Calu3 (cell line): Measurements from ENCODE around the gene MYH10. TPM values are rescaled to one million over a fixed set of nuclear protein-coding genes. Genes with fewer than 3 reads are reported as not detected.

Experiments
- BruUV-seq: library from RNA; stranded (reverse); fragments of 400-500 nt; replicated peaks from 2 replicates; lab custom pipeline; 2021; lab: Mats Ljungman, UMichigan
- CTCF ChIA-PET: fragments of 300-600 bp; sonication (Branson Sonifier 250); formaldehyde crosslinking; loops from one replicate; lab custom pipeline; 2022; ENCODE audit warnings: antibody characterized with exemption; lab: Charles Lee
- DNase-seq: peaks from one replicate; pipeline ENCODE4 v3.0.0; 2022
- H3K27ac Mint-ChIP-seq: one replicate; pipeline ENCODE4 v1.8.0; 2022; ENCODE audit warnings: mixed read lengths; ENCODE audit not compliant: unreplicated experiment
- H3K27me3 Mint-ChIP-seq: one replicate; pipeline ENCODE4 v1.8.0; 2022; ENCODE audit warnings: mixed read lengths; ENCODE audit not compliant: unreplicated experiment
- H3K36me3 Mint-ChIP-seq: one replicate; pipeline ENCODE4 v1.8.0; 2022; ENCODE audit warnings: mild to moderate bottlenecking, moderate library complexity, mixed read lengths; ENCODE audit not compliant: insufficient read depth, unreplicated experiment
- H3K4me1 Mint-ChIP-seq: one replicate; pipeline ENCODE4 v1.8.0; 2022; ENCODE audit warnings: mild to moderate bottlenecking, low read depth, mixed read lengths; ENCODE audit not compliant: unreplicated experiment
- H3K4me3 Mint-ChIP-seq: one replicate; pipeline ENCODE4 v1.8.0; 2022; ENCODE audit warnings: mild to moderate bottlenecking, low read depth, moderate library complexity, mixed read lengths; ENCODE audit not compliant: unreplicated experiment
- H3K9me3 Mint-ChIP-seq: one replicate; pipeline ENCODE4 v1.8.0; 2022; ENCODE audit warnings: low read depth, mixed read lengths; ENCODE audit not compliant: unreplicated experiment
- intact Hi-C: fragments of 100-400 bp; cut with micrococcal nuclease; formaldehyde crosslinking; loops from one replicate; pipeline ENCODE4 v1.10.0; 2022; ENCODE audit not compliant: unreplicated experiment
- total RNA-seq: library from RNA; stranded (reverse); gene quantifications from 2 replicates; pipeline ENCODE4 v1.2.3, GENCODE V29; 2022
- TF ChIP-seq, protein P1 (sequence below): fragments of 200-600 bp; IDR thresholded peaks from one replicate; pipeline ENCODE4 v1.8.0; 2022; ENCODE audit warnings: antibody characterized with exemption; ENCODE audit not compliant: unreplicated experiment

MYH10 gene
- total RNA-seq, 1 experiment from 2014 or later, result 37.0 TPM

DNA sequence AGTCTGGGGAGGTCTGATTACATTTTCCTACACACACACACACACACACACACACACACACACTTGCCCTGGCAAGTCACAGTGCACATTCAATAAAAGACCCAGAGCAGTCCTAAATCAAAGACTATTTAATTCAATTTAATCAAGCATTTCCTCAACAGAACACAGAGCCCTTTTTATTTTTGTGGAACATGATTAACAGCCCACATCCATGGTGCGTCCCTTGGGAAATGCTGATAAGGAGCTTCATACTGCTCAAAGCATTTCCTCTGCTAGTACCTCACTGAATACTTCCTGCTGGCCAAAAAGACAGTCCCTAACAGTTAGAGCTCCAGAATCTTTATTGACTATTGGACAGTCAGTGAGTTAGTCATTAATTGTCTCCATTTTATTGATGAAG lies 43.1 kb upstream of the MYH10 start:
- H3K27me3 Mint-ChIP-seq, result peaks cover 39% of the 10 kb centered on the region
- intact Hi-C loops, result no loop called here
- BruUV-seq, result no TSS peak
- H3K27ac Mint-ChIP-seq, result no peak overlapping the region
- no peak overlapping the region for H3K4me3 Mint-ChIP-seq
- TF ChIP-seq, protein P1, sequence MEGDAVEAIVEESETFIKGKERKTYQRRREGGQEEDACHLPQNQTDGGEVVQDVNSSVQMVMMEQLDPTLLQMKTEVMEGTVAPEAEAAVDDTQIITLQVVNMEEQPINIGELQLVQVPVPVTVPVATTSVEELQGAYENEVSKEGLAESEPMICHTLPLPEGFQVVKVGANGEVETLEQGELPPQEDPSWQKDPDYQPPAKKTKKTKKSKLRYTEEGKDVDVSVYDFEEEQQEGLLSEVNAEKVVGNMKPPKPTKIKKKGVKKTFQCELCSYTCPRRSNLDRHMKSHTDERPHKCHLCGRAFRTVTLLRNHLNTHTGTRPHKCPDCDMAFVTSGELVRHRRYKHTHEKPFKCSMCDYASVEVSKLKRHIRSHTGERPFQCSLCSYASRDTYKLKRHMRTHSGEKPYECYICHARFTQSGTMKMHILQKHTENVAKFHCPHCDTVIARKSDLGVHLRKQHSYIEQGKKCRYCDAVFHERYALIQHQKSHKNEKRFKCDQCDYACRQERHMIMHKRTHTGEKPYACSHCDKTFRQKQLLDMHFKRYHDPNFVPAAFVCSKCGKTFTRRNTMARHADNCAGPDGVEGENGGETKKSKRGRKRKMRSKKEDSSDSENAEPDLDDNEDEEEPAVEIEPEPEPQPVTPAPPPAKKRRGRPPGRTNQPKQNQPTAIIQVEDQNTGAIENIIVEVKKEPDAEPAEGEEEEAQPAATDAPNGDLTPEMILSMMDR, result no peak
- H3K36me3 Mint-ChIP-seq, result no peaks in the 10 kb centered on the region
- no peak for DNase-seq
- H3K9me3 Mint-ChIP-seq, result peaks cover 1% of the 10 kb centered on the region
- no peaks in the 10 kb centered on the region for H3K4me1 Mint-ChIP-seq
- CTCF ChIA-PET, result no interaction called here

DNA sequence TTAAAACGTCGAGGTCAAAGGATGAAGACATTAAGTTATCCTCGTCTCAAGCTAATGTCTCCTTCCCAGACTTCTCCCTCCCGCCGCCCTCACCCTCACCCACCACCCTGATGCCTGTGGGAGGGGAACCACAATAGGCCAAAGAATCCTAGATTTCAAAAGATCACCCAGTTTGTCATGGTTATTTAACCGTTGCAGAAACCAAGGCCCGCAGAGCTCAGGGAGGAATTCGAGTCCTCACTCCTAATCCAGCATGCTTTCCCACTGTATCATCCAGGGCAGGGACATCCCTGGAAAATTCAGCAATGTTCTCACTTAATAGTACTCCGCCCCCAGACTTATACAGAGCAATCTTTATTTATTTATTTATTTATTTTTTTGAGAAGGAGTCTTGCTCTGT lies 41.8 kb upstream of the MYH10 start:
- Mint-ChIP-seq H3K4me1 (no peaks in the 10 kb centered on the region), H3K36me3 (no peaks in the 10 kb centered on the region), H3K27ac (no peak overlapping the region), H3K27me3 (peaks cover 34% of the 10 kb centered on the region), H3K9me3 (no peaks in the 10 kb centered on the region), H3K4me3 (no peak overlapping the region)
- CTCF ChIA-PET, result no interaction called here
- TF ChIP-seq, protein P1, result no peak
- no peak for DNase-seq
- intact Hi-C loops, result no loop called here
- no TSS peak for BruUV-seq

DNA sequence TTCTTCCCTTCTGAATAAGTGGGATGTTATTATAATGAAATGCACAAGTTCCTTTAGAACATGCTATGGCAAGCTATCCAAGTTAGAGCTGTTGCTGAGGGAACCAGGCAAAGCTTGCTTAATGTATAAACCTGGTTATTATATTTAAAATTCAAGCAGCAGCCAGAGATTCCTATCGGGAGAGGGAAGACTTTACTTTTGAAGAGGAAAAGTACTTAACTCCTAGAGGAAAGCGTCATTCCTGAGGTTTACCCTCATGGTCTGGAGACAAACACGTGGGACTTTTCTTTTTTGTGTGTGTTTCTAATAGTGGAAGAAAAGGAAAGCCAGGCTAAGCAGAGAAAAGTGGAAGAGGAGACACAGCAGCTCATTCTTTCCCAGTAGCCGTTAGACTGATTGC lies 39.9 kb upstream of the MYH10 start:
- Mint-ChIP-seq H3K4me1 (no peaks in the 10 kb centered on the region), H3K27me3 (peaks cover 26% of the 10 kb centered on the region), H3K36me3 (no peaks in the 10 kb centered on the region), H3K27ac (no peak overlapping the region), H3K9me3 (no peaks in the 10 kb centered on the region), H3K4me3 (no peak overlapping the region)
- no TSS peak for BruUV-seq
- intact Hi-C loops, result no loop called here
- TF ChIP-seq, protein P1, result no peak
- DNase-seq, result no peak
- CTCF ChIA-PET, result no interaction called here

DNA sequence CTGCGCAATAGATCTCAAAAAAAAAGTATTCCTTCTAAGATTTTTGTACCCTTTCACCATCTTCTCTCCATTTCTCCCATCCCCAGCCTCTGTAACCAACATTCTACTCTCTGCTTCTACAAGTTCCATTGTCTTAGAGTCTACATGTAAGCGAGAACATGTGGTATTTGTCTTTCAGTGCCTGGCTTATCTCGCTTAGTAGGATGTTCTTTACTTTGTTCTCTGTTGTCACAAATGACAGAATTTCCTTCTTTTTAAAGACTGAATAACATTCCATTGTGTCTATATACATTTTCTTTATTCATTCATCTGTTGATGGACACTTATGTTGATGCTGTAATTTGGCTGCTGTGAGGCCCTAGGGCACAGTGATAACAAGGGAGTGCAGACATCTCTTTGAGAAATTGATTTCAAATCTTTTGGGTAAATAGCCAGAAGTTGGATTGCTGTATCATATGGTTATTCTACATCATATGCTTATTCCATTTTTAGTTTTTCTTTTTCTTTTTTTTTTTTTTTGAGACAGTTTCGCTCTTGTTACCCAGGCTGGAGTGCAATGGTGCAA lies 37.7 kb upstream of the MYH10 start:
- DNase-seq, result no peak
- CTCF ChIA-PET, result no interaction called here
- Mint-ChIP-seq H3K4me3 (no peak overlapping the region), H3K27ac (no peak overlapping the region), H3K36me3 (no peaks in the 10 kb centered on the region), H3K4me1 (no peaks in the 10 kb centered on the region), H3K9me3 (no peaks in the 10 kb centered on the region), H3K27me3 (peaks cover 20% of the 10 kb centered on the region)
- BruUV-seq, result no TSS peak
- intact Hi-C loops, result no loop called here
- TF ChIP-seq, protein P1, result no peak
